ENCODE measurements around the gene PDK2. TPM values are rescaled to one million over a fixed set of nuclear protein-coding genes. Genes with fewer than 3 reads are reported as not detected.

PDK2 gene
- total RNA-seq, 1 donor from 2014 or later = 37.1 TPM

DNA sequence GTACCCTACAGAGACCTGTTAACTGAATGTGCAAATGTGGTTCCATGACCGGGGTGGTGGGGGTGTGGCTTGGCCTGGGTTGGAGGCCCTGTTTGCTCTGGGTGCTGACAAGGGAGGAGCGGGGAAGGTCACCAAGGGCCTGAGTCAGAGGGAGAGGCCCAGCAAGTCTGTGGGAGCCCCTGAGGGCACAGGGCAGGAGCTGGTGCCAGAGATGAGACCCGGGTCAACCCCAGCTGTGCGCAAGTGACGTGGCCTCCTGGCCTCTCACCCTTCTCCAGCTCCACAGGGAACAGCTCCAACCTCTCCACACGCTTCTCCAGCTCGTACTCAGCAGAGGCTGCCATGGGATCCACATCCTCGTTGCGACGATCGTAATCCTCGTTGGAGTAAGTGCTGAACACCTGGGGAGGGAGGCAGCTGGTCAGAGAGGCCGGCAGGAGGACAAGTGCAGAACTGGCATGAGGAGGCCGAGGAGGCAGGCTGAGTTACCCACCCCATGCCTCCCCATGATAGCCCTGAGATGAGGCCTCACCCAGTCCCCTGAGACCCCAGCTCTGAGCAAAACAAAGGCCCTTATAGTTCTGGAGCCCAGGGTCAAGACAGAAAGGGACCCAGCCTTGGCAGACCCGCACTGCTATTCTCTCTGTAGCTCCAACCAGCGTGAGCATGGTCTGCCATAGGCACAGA, 49.8 kb downstream of the PDK2 start:
- no peak for DNase-seq (ENCODE audit: low spot score, unreplicated experiment)
- H3K27ac Mint-ChIP-seq = no peak overlapping the region
- H3K36me3 Mint-ChIP-seq (ENCODE audit: insufficient read depth) = peaks cover 16% of the 10 kb centered on the region
- H3K9me3 Mint-ChIP-seq (ENCODE audit: low read depth) = no peaks in the 10 kb centered on the region
- H3K4me1 Mint-ChIP-seq (ENCODE audit: low read depth) = peaks cover 16% of the 10 kb centered on the region
- H3K27me3 Mint-ChIP-seq = no peaks in the 10 kb centered on the region
- TF ChIP-seq, protein P1, sequence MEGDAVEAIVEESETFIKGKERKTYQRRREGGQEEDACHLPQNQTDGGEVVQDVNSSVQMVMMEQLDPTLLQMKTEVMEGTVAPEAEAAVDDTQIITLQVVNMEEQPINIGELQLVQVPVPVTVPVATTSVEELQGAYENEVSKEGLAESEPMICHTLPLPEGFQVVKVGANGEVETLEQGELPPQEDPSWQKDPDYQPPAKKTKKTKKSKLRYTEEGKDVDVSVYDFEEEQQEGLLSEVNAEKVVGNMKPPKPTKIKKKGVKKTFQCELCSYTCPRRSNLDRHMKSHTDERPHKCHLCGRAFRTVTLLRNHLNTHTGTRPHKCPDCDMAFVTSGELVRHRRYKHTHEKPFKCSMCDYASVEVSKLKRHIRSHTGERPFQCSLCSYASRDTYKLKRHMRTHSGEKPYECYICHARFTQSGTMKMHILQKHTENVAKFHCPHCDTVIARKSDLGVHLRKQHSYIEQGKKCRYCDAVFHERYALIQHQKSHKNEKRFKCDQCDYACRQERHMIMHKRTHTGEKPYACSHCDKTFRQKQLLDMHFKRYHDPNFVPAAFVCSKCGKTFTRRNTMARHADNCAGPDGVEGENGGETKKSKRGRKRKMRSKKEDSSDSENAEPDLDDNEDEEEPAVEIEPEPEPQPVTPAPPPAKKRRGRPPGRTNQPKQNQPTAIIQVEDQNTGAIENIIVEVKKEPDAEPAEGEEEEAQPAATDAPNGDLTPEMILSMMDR (IDR thresholded peaks at IDR 0.05; ENCODE audit: unreplicated experiment) = no peak
- H3K4me3 Mint-ChIP-seq (ENCODE audit: low read depth) = no peak overlapping the region

- Mint-ChIP-seq H3K4me3 (ENCODE audit: low read depth) (no peak overlapping the region), H3K4me1 (ENCODE audit: low read depth) (peaks cover 16% of the 10 kb centered on the region), H3K27me3 (no peaks in the 10 kb centered on the region), H3K36me3 (ENCODE audit: insufficient read depth) (peaks cover 15% of the 10 kb centered on the region), H3K9me3 (ENCODE audit: low read depth) (no peaks in the 10 kb centered on the region), H3K27ac (no peak overlapping the region)
- TF ChIP-seq, protein P1 (IDR thresholded peaks at IDR 0.05; ENCODE audit: unreplicated experiment) = no peak
- DNase-seq (ENCODE audit: low spot score, unreplicated experiment) = no peak
Observed at GRCh38 chr17:50145532-50146229, 50.5 kb downstream of the PDK2 start.

DNA sequence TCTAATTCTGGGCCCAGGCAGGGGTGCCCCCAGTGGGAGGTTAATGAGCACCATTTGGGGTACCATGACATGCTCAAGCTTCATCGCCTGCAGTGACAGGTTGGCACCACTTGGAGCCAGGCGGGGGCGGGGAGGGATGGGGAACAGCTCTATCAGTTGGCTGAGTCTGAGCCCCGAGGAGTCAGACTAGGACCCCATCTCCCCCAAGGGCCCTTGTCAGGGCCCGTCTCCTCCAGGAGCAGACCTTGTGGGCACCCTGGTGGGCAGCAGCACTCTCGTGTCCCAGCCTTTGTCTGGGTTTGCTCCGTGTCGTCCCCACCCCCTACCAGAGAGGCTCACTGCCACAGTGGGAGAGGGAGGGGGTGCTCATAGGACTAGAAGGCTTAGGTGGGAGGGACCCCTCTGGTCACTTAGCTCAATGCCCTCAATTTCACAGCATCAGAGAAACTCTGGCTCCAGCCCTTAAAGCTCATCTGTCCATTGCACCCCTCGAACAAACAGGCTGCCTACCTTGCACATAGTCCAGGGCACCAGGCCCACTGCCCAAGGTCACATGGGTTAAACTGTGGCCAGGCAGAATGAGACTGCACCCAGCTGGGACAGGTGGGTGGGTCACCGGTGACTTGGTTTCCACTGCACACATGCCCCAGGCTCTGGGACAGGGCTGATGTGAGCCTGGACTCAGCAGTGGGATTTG, 51.2 kb downstream of the PDK2 start:
- H3K27me3 Mint-ChIP-seq = no peaks in the 10 kb centered on the region
- TF ChIP-seq, protein P1 (IDR thresholded peaks at IDR 0.05; ENCODE audit: unreplicated experiment) = no peak
- H3K27ac Mint-ChIP-seq = no peak overlapping the region
- no peak for DNase-seq (ENCODE audit: low spot score, unreplicated experiment)
- no peaks in the 10 kb centered on the region for H3K9me3 Mint-ChIP-seq (ENCODE audit: low read depth)
- H3K4me1 Mint-ChIP-seq (ENCODE audit: low read depth) = peaks cover 16% of the 10 kb centered on the region
- peaks cover 12% of the 10 kb centered on the region for H3K36me3 Mint-ChIP-seq (ENCODE audit: insufficient read depth)
- H3K4me3 Mint-ChIP-seq (ENCODE audit: low read depth) = no peak overlapping the region

- no peak overlapping the region for H3K27ac Mint-ChIP-seq
- peaks cover 11% of the 10 kb centered on the region for H3K36me3 Mint-ChIP-seq (ENCODE audit: insufficient read depth)
- no peak for DNase-seq (ENCODE audit: low spot score, unreplicated experiment)
- TF ChIP-seq, protein P1 (IDR thresholded peaks at IDR 0.05; ENCODE audit: unreplicated experiment) = no peak
- no peaks in the 10 kb centered on the region for H3K27me3 Mint-ChIP-seq
- peaks cover 17% of the 10 kb centered on the region for H3K4me1 Mint-ChIP-seq (ENCODE audit: low read depth)
- H3K9me3 Mint-ChIP-seq (ENCODE audit: low read depth) = no peaks in the 10 kb centered on the region
- H3K4me3 Mint-ChIP-seq (ENCODE audit: low read depth) = peak overlapping the region; percentile 50
Observed at GRCh38 chr17:50146927-50147665, 51.9 kb downstream of the PDK2 start.

GRCh38 chr17:50147841-50148225, 52.7 kb downstream of the PDK2 start:
- no peak overlapping the region for H3K27ac Mint-ChIP-seq
- no peaks in the 10 kb centered on the region for H3K27me3 Mint-ChIP-seq
- no peaks in the 10 kb centered on the region for H3K9me3 Mint-ChIP-seq (ENCODE audit: low read depth)
- peaks cover 17% of the 10 kb centered on the region for H3K4me1 Mint-ChIP-seq (ENCODE audit: low read depth)
- peak overlapping the region; percentile 66 for H3K4me3 Mint-ChIP-seq (ENCODE audit: low read depth)
- TF ChIP-seq, protein P1 (IDR thresholded peaks at IDR 0.05; ENCODE audit: unreplicated experiment) = no peak
- peaks cover 6% of the 10 kb centered on the region for H3K36me3 Mint-ChIP-seq (ENCODE audit: insufficient read depth)
- DNase-seq (ENCODE audit: low spot score, unreplicated experiment) = no peak
